ENCODE data around the gene HPDL. TPM values are rescaled to one million over a fixed set of nuclear protein-coding genes. Genes with fewer than 3 reads are reported as not detected.
"Not testable (repeated sequence)": the region's sequence is repeated elsewhere in the genome, so short reads cannot be mapped to it uniquely, and the experiment has no call there.

Gene HPDL
- total RNA-seq, 1 experiment from 2014 or later: not detected

DNA sequence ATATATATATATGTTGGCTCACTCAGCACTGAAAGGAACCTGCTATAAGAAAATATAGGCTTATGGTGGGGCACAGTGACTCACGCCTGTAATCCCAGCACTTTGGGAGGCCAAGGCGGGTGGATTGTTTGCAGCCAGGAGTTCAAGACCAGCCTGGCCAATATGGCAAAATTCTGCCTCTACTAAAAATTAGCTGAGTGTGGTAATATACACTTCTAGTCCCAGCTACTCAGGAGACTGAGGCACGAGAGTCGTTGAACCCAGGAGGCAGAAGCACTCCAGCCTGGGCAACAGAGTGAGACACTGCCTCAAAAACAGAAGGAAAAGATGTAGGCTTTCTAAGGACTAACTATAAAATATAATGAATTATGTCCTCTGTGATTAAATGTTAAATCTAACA lies 28.1 kb downstream of the HPDL start:
- Histone ChIP-seq H3K27me3 (no peaks in the 10 kb centered on the region), H3K27ac (no peak overlapping the region), H3K4me3 (no peak overlapping the region), H3K9me3 (replicated peaks) (no peaks in the 10 kb centered on the region), H3K36me3 (no peaks in the 10 kb centered on the region), H3K4me1 (peaks cover 12% of the 10 kb centered on the region)
- no peak for DNase-seq

DNA sequence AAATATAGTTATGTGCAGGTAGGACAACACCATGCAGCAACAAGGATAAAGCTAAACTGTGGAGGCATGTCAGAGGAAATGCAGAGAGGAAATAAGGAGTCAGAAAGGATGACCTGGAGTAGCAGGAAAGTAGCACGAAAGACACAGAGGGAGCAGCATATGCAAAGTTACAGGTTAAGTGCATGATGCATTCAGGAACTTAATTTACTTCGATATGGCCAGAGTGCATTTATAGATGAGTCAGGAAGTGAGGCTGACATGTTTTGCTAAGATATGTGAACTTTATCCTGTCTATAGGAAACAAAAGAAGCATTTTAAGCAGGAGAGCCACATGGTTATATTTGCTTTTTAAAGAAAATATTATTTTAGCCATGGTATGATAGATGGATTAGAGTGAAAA lies 29.0 kb downstream of the HPDL start:
- H3K27me3 ChIP-seq: no peaks in the 10 kb centered on the region
- no peak for DNase-seq
- H3K36me3 ChIP-seq: no peaks in the 10 kb centered on the region
- peaks cover 16% of the 10 kb centered on the region for H3K4me1 ChIP-seq
- H3K9me3 ChIP-seq (replicated peaks): no peaks in the 10 kb centered on the region
- H3K4me3 ChIP-seq: no peak overlapping the region
- H3K27ac ChIP-seq: no peak overlapping the region

DNA sequence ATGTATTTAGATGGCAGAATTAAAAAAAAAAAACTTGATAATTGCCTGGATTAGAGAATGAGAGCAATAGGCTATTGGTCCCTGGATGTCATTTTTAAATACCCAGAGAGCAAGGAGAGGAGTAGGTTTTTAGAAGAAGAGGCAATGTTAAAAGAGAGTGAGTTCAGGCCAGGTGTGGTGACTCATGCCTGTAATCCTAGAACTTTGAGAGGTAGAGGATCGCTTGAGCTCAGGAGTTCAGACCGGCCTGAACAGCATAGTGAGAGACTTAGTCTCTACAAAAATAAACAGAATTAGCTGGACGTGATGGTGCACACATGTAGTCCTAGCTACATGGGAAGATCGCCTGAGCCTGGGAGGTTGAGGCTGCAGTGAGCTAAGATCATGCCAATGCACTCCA lies 29.5 kb downstream of the HPDL start:
- Histone ChIP-seq H3K4me1 (peaks cover 18% of the 10 kb centered on the region), H3K36me3 (no peaks in the 10 kb centered on the region), H3K4me3 (no peak overlapping the region), H3K27ac (no peak overlapping the region), H3K9me3 (replicated peaks) (no peaks in the 10 kb centered on the region), H3K27me3 (no peaks in the 10 kb centered on the region)
- peak in 1 of 2 experiments; percentile 45 for DNase-seq

DNA sequence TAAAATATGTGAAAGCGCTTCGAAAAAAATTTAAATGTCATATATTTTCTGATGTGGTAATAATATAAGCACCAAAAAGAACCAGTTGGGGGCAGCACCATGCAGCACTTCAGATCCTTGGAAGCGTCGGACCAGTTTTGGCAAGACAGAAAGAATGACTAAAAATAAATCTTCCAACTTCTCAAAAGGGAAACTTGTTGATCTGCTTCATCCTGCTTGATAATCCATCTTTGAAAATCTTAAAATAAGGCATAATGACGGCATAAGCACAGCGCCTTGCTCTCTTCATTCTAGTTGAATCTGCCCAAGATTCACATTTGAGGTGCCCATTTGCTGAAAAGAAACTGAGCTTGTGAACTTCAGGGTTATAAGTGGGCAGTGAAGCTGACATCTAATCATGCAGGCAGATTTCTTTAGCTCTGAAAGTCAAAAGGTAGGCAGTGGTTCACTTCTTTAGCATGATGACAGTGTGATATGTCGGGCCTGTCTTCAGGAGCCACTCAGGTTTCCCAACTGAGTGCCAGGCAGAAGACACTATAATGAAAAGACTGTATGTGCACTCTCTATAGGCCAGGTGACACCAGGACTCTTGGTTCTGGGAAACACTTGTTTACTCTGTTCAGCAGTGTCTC lies 33.3 kb downstream of the HPDL start:
- Histone ChIP-seq H3K36me3 (no peaks in the 10 kb centered on the region), H3K27me3 (no peaks in the 10 kb centered on the region; the same call in 1 of the 2 replicates), H3K27ac (no peak overlapping the region), H3K4me3 (no peak overlapping the region), H3K9me3 (replicated peaks) (no peaks in the 10 kb centered on the region), H3K4me1 (peaks cover 23% of the 10 kb centered on the region)
- peak; percentile 49 to 69 for DNase-seq

DNA sequence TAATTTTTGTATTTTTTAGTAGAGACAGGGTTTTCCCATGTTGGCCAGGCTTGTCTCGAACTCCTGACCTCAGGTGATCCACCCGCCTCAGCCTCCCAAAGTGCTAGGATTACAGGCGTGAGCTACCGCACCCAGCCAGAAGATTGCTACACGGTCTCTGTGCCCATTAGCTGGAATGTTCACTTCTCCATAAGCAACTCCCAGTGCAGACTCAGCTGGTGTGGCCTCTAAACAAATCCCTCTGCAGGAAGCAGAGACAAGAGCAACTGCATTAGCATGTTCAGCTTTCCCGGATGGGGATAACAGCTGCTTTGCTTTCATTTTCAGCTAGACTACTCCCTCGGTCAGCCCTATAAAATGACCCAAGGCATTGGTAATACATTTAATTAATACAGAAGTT lies 34.3 kb downstream of the HPDL start:
- not testable (repeated sequence) for H3K9me3 ChIP-seq (replicated peaks); H3K27ac ChIP-seq; H3K36me3 ChIP-seq; H3K27me3 ChIP-seq
- peak; percentile 81 to 88 for DNase-seq
- Histone ChIP-seq H3K4me3 (peak overlapping the region; percentile 27), H3K4me1 (peaks cover 14% of the 10 kb centered on the region; the same call in 1 of the 2 replicates)

DNA sequence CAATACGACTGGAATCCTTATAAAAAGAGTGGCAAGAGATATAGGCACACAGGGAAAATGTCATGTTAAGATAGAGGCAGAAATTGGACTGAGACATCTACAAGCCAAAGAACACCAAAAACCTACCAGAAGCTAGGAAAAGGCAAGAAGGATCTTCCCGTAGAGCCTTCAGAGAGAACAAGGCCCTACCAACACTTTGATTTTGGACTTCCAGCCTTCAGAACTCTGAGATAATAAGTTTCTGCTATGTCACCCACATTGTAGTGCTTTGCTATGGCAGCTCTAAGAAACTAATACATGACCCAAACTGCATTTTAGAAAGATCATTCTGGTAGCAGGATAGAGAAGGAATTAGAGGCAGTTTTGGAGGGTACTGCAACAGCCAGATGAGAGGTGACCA lies 37.6 kb downstream of the HPDL start:
- no peaks in the 10 kb centered on the region for H3K36me3 ChIP-seq
- no peaks in the 10 kb centered on the region; the same call in 1 of the 2 replicates for H3K27me3 ChIP-seq
- no peaks in the 10 kb centered on the region for H3K9me3 ChIP-seq (replicated peaks)
- H3K4me1 ChIP-seq: peaks cover 10% of the 10 kb centered on the region; the same call in 1 of the 2 replicates
- H3K4me3 ChIP-seq: no peak overlapping the region
- H3K27ac ChIP-seq: no peak overlapping the region
- no peak for DNase-seq

- H3K27me3 ChIP-seq: no peaks in the 10 kb centered on the region; the same call in 1 of the 2 replicates
- DNase-seq: no peak
- no peaks in the 10 kb centered on the region for H3K9me3 ChIP-seq (replicated peaks)
- H3K4me3 ChIP-seq: no peak overlapping the region
- H3K27ac ChIP-seq: no peak overlapping the region
- H3K4me1 ChIP-seq: peaks cover 10% of the 10 kb centered on the region; the same call in 1 of the 2 replicates
- H3K36me3 ChIP-seq: no peaks in the 10 kb centered on the region
These were observed 38.4 kb downstream of the HPDL start for GRCh38 chr1:45365051-45365450.

DNA sequence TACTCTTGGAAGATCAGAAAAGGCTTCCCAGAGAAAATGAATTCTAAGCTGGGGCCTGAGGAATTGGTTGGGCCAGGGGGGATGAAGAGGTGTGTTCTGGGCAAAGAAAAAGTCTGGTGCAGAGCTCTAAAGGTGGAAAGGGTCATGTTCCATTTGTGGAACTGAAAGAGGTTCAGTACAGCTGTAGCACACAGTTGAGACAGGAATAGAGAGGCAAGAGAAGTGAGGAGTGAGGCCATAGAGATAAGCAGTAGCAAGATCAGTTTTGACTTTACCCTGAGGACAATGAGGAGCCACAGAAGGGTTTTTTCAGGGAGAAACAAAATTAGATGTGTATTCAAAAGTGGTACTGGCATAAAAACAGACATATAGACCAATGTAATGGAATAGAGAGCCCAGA lies 43.9 kb downstream of the HPDL start:
- H3K4me1 ChIP-seq: no peaks in the 10 kb centered on the region
- H3K9me3 ChIP-seq (replicated peaks): no peaks in the 10 kb centered on the region
- no peak for DNase-seq
- H3K36me3 ChIP-seq: no peaks in the 10 kb centered on the region
- no peak overlapping the region for H3K27ac ChIP-seq
- H3K4me3 ChIP-seq: no peak overlapping the region
- no peaks in the 10 kb centered on the region for H3K27me3 ChIP-seq

DNA sequence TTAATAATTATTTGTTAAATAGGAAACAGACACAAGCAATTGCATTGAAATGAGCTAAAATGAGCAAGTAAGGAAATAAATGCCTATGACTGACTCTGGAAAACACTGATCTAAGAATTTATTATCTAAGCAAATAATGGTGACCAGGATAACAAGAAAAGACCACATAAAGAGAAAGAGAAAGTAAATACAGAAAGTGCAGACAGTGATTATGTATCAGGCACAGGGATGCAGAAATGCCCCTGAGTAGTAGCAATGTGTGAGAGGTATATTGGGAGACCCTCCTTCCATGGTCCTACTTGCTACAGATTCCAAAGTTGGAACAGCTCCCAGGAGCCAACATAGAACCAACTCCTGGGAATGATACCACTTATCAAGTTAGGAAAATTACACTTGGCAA lies 46.9 kb downstream of the HPDL start:
- Histone ChIP-seq H3K27ac (no peak overlapping the region), H3K4me1 (no peaks in the 10 kb centered on the region), H3K9me3 (replicated peaks) (no peaks in the 10 kb centered on the region), H3K36me3 (no peaks in the 10 kb centered on the region), H3K27me3 (no peaks in the 10 kb centered on the region), H3K4me3 (no peak overlapping the region)
- no peak for DNase-seq

DNA sequence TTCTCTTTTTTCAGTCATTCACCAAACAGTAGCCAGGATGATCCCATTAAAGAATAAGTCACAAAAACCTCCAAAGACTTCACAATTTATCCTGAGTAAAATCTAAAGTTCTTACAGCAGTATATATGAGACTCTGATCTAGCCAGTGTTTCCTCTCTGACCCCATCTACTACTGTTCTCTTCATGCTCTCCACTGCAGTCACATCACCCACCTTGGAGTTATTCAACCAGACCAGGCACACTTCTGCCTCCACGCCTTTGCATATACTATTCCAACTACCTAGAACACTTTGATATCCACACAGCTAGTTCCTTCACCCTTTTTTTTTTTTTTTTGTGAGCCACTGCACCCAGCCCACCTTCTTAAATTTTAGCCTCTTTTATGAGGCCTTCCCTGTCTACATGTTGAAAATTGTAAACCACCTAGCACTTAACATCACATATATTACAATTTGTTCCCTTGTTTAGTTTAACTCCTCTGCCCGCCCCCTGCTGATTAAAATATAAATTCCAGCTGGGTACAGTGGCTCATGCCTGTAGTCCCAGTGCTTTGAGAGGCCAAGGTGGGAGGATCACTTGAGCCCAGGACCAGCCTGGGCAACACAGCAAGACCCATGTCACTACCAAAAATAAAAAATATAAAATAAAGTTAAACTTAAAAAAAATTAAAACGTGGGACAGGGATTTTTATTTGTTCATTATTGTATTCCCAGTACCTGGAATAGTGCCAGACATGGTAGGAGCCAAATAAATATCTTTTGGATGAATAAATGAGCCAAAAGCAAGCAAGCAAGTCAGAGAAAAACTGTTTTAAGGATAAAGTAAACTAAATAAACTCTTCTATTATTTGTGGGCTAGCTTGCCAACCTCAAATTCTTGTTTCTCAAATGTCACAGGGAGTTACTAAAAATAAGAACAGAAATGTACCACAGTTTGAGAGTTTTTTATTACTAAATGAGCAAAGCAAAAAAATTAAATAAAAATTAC lies 48.7 kb downstream of the HPDL start:
- H3K4me1 ChIP-seq: no peaks in the 10 kb centered on the region
- no peaks in the 10 kb centered on the region for H3K9me3 ChIP-seq (replicated peaks)
- H3K27ac ChIP-seq: no peak overlapping the region
- no peak for DNase-seq
- H3K36me3 ChIP-seq: no peaks in the 10 kb centered on the region
- H3K4me3 ChIP-seq: no peak overlapping the region
- no peaks in the 10 kb centered on the region for H3K27me3 ChIP-seq

- H3K9me3 ChIP-seq (replicated peaks): no peaks in the 10 kb centered on the region
- no peak for DNase-seq
- no peaks in the 10 kb centered on the region for H3K27me3 ChIP-seq
- no peaks in the 10 kb centered on the region for H3K36me3 ChIP-seq
- no peaks in the 10 kb centered on the region for H3K4me1 ChIP-seq
- no peak overlapping the region for H3K4me3 ChIP-seq
- H3K27ac ChIP-seq: no peak overlapping the region
These were observed 51.5 kb downstream of the HPDL start for GRCh38 chr1:45378184-45378583.

Other genes starting within 250 kb of the HPDL start
- gene ZSWIM5, start 120.3 kb upstream of the HPDL start, total RNA-seq (2014; rRNA removed; shearing (Covaris generic)): 0.08 and 0.18 TPM in 2 replicates
- 28.7 and 30.0 TPM in 2 replicates for gene TOE1, start 13.3 kb downstream of the HPDL start, total RNA-seq (2014; rRNA removed; shearing (Covaris generic))
- gene MUTYH, start 13.5 kb downstream of the HPDL start, total RNA-seq (2014; rRNA removed; shearing (Covaris generic)): 12.0 and 17.1 TPM in 2 replicates
- 4.3 and 6.2 TPM in 2 replicates for gene TESK2, start 164.3 kb downstream of the HPDL start, total RNA-seq (2014; rRNA removed; shearing (Covaris generic))
- 1.8 and 2.3 TPM in 2 replicates for gene CCDC163, start 173.2 kb downstream of the HPDL start, total RNA-seq (2014; rRNA removed; shearing (Covaris generic))
- gene MMACHC, start 173.4 kb downstream of the HPDL start, total RNA-seq (2014; rRNA removed; shearing (Covaris generic)): 9.9 and 10.9 TPM in 2 replicates
- gene PRDX1, start 195.0 kb downstream of the HPDL start, total RNA-seq (2014; rRNA removed; shearing (Covaris generic)): 821 and 837 TPM in 2 replicates
- 60.6 and 64.6 TPM in 2 replicates for gene AKR1A1, start 223.9 kb downstream of the HPDL start, total RNA-seq (2014; rRNA removed; shearing (Covaris generic))